ENCODE measurements around the gene HAUS8.

The HAUS8 gene

DNA sequence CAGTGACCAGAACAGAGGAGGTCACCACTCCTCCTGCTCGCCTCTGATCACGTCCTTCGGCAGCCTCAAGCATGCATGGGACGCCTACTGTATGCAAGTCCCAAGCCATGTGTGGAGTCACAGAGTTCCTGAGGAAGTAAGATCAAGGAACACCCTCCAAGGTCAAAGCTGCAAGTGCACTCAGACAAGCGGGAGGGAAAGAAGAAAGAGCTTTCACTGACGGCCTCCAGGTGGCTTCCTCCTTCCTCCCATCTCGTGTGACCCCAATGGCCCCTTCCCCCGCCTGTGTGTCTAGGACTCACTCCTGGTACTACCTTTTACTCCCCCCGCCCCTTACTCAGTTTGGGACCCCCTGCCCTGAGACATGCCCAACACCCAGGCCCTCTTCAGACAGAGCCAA, 6.1 kb downstream of the HAUS8 start:
- no peaks in the 10 kb centered on the region for H3K27me3 ChIP-seq (replicated peaks; ENCODE audit: control insufficient read depth, insufficient read depth, low read length)

DNA sequence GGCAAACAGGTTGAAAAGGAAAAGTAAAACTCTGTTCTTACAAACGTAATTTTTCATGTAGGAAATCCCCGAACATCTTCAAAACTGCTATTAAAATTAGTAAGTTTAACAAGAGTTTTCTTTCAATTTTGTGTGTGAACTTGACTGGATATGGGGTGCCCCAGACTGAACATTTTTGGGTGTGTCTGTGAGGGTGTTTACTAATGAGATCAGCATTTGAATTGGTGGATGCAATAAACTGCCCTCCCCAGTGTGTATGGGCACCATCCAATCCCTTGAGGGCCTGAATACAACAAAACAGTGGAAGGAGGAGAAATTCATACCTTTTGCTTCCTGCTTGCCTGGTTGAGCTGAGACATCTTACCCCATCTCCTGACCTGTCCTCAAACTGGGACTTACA, 11.8 kb downstream of the HAUS8 start:
- Histone ChIP-seq H3K4me3 (ENCODE audit: low read length) (no peak overlapping the region), H3K36me3 (ENCODE audit: control insufficient read depth, insufficient read depth, low read length, severe bottlenecking) (peaks cover 20% of the 10 kb centered on the region), H3K9ac (ENCODE audit: low read length) (no peak overlapping the region), H3K27me3 (replicated peaks; ENCODE audit: control insufficient read depth, insufficient read depth, low read length) (no peaks in the 10 kb centered on the region), H3K9me3 (ENCODE audit: control insufficient read depth, low read length) (peaks cover 8% of the 10 kb centered on the region), H3K4me1 (ENCODE audit: control insufficient read depth, insufficient read depth, low read length) (peaks cover 7% of the 10 kb centered on the region)
- no peak for DNase-seq (ENCODE audit: low read depth)

More for the DNA sequence above, 6.1 kb downstream of the HAUS8 start:
- no peaks in the 10 kb centered on the region for H3K9me3 ChIP-seq (ENCODE audit: control insufficient read depth, low read length)
- H3K4me1 ChIP-seq (ENCODE audit: control insufficient read depth, insufficient read depth, low read length) = peaks cover 1% of the 10 kb centered on the region
- H3K36me3 ChIP-seq (ENCODE audit: control insufficient read depth, insufficient read depth, low read length, severe bottlenecking) = peaks cover 10% of the 10 kb centered on the region
- no peak overlapping the region for H3K9ac ChIP-seq (ENCODE audit: low read length)
- H3K4me3 ChIP-seq (ENCODE audit: low read length) = no peak overlapping the region
- no peak for DNase-seq (ENCODE audit: low read depth)

DNA sequence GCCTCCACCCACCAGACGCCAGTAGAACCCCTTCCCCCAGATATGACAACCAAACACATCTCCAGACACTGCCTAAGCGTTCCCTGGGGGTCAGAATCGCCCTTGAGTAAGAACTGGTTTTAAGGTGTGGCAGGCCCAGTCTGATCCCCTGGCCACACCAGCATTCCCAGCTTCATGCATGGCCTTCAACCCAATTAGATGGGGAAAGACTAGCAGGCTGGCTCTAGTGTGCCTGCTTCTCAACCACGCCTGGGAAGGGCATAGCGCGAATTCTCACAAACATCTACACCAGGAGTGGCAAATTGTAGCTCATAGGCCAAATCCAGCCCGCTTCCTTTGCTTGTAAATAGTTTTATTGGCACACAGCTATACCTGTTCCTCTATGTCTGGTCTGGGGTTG, 13.6 kb downstream of the HAUS8 start:
- H3K36me3 ChIP-seq (ENCODE audit: control insufficient read depth, insufficient read depth, low read length, severe bottlenecking) = peaks cover 31% of the 10 kb centered on the region
- H3K27me3 ChIP-seq (replicated peaks; ENCODE audit: control insufficient read depth, insufficient read depth, low read length) = no peaks in the 10 kb centered on the region
- peaks cover 7% of the 10 kb centered on the region for H3K4me1 ChIP-seq (ENCODE audit: control insufficient read depth, insufficient read depth, low read length)
- no peak overlapping the region for H3K9ac ChIP-seq (ENCODE audit: low read length)
- peaks cover 20% of the 10 kb centered on the region for H3K9me3 ChIP-seq (ENCODE audit: control insufficient read depth, low read length)
- no peak overlapping the region for H3K4me3 ChIP-seq (ENCODE audit: low read length)
- no peak for DNase-seq (ENCODE audit: low read depth)

DNA sequence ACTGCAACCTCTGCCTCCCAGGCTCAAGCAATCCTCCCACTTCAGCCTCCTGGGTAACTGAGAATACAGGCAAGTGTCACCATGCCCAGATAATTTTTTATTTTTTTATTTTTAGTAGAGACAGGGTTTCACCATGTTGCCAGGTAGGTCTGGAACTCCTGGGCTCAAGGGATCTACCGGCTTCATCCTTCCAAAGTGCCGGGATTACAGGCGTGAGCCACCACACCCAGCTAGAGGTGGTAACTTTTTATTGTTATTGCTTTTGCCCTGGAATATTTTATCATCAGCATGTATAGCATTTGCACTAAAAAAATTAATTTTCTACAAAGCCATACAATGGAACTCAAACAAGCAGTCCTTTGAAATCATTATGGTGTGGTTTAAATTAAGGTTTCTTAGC, 14.0 kb downstream of the HAUS8 start:
- no peak for DNase-seq (ENCODE audit: low read depth)
- Histone ChIP-seq H3K27me3 (replicated peaks; ENCODE audit: control insufficient read depth, insufficient read depth, low read length) (no peaks in the 10 kb centered on the region), H3K4me3 (ENCODE audit: low read length) (no peak overlapping the region), H3K36me3 (ENCODE audit: control insufficient read depth, insufficient read depth, low read length, severe bottlenecking) (peaks cover 27% of the 10 kb centered on the region), H3K9ac (ENCODE audit: low read length) (no peak overlapping the region), H3K9me3 (ENCODE audit: control insufficient read depth, low read length) (peaks cover 20% of the 10 kb centered on the region), H3K4me1 (ENCODE audit: control insufficient read depth, insufficient read depth, low read length) (peaks cover 7% of the 10 kb centered on the region)

DNA sequence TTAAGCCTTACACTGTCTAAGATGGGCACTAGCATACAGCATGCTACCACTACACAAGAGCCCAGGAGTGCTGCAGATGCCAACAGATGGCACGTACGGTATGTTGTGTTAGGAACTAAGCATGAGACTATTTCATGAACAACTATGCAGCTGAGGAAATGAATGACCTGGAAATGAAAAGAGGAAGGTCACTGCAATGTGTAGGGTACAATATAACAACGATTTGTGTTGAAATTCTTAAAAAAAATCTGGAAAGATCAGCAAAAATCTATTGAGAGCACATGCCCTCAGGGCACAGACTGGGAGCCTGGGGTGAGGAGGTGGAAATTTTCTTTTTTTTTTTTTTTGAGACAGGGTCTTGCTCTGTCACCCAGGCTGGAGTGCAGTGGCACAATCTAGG, 14.4 kb downstream of the HAUS8 start:
- H3K9me3 ChIP-seq (ENCODE audit: control insufficient read depth, low read length) = peaks cover 20% of the 10 kb centered on the region
- H3K4me1 ChIP-seq (ENCODE audit: control insufficient read depth, insufficient read depth, low read length) = peaks cover 7% of the 10 kb centered on the region
- H3K36me3 ChIP-seq (ENCODE audit: control insufficient read depth, insufficient read depth, low read length, severe bottlenecking) = peaks cover 27% of the 10 kb centered on the region
- no peak overlapping the region for H3K4me3 ChIP-seq (ENCODE audit: low read length)
- no peaks in the 10 kb centered on the region for H3K27me3 ChIP-seq (replicated peaks; ENCODE audit: control insufficient read depth, insufficient read depth, low read length)
- H3K9ac ChIP-seq (ENCODE audit: low read length) = no peak overlapping the region
- no peak for DNase-seq (ENCODE audit: low read depth)

DNA sequence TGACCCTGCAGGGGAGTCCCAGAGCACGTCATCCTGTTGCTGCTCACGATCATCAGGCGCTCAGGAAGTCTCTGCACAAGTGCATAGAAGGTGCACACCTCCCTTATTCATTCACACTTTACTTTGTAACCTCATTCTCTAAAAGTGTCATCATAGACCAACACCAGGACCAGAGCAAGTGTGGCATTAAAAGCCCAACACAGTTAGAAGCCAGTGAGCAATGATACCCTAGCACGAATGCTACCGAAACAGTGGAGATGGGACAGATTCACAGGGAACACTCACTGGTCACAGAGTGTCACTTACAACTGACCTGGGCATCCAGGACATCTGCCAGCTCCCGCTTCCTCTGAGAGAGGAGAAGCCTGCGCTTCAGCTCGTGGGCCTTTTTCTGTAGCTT, 17.0 kb downstream of the HAUS8 start:
- Histone ChIP-seq H3K9ac (ENCODE audit: low read length) (no peak overlapping the region), H3K9me3 (ENCODE audit: control insufficient read depth, low read length) (peaks cover 20% of the 10 kb centered on the region), H3K27me3 (replicated peaks; ENCODE audit: control insufficient read depth, insufficient read depth, low read length) (no peaks in the 10 kb centered on the region), H3K4me3 (ENCODE audit: low read length) (peak overlapping the region; percentile 4), H3K4me1 (ENCODE audit: control insufficient read depth, insufficient read depth, low read length) (peaks cover 7% of the 10 kb centered on the region), H3K36me3 (ENCODE audit: control insufficient read depth, insufficient read depth, low read length, severe bottlenecking) (peaks cover 27% of the 10 kb centered on the region)
- peak; percentile 19 for DNase-seq (ENCODE audit: low read depth)

DNA sequence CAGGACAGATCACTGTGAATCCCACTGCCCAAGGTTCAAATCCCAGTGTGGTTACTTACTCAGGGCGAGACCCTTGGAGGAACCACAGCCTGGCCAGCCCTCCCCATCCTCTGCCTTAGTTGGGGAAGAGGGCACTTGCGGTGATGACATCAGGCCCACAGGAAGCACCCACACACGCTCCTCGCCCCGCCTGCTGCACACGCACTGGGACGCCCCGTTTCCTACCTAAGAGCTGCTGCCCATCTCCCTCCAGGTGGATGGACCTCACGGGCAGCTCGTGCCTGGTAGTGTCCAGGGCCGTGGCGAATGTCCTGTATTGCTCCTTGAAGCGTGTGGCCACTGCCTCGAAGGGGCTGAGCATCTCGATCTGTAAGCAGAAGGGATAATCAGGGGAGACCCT, 19.6 kb downstream of the HAUS8 start:
- H3K27me3 ChIP-seq (replicated peaks; ENCODE audit: control insufficient read depth, insufficient read depth, low read length) = no peaks in the 10 kb centered on the region
- DNase-seq (ENCODE audit: low read depth) = no peak
- peaks cover 27% of the 10 kb centered on the region for H3K36me3 ChIP-seq (ENCODE audit: control insufficient read depth, insufficient read depth, low read length, severe bottlenecking)
- H3K9me3 ChIP-seq (ENCODE audit: control insufficient read depth, low read length) = peaks cover 20% of the 10 kb centered on the region
- H3K9ac ChIP-seq (ENCODE audit: low read length) = no peak overlapping the region
- no peak overlapping the region for H3K4me3 ChIP-seq (ENCODE audit: low read length)
- no peaks in the 10 kb centered on the region for H3K4me1 ChIP-seq (ENCODE audit: control insufficient read depth, insufficient read depth, low read length)

DNA sequence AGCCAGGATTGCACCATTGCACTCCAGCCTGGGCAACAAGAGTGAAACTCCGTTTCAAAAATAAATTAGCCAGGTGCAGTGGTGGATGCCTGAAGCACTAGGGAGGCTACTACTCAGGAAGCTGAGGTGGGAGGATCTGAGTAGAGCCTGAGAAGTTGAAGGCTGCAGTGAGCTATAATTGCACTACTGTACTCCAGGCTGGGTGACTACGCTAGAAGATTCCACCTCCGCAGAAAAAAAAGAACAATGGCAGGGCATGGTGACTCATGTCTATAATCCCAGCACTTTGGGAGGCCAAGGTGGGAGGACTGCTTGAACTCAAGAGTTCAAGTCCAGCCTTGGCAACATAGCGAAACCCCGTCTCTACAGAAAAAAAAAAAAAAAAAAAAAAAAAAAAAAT, 20.5 kb downstream of the HAUS8 start:
- peaks cover 4% of the 10 kb centered on the region for H3K4me1 ChIP-seq (ENCODE audit: control insufficient read depth, insufficient read depth, low read length)
- no peaks in the 10 kb centered on the region for H3K27me3 ChIP-seq (replicated peaks; ENCODE audit: control insufficient read depth, insufficient read depth, low read length)
- no peak for DNase-seq (ENCODE audit: low read depth)
- H3K9me3 ChIP-seq (ENCODE audit: control insufficient read depth, low read length) = peaks cover 20% of the 10 kb centered on the region
- peaks cover 26% of the 10 kb centered on the region for H3K36me3 ChIP-seq (ENCODE audit: control insufficient read depth, insufficient read depth, low read length, severe bottlenecking)
- H3K4me3 ChIP-seq (ENCODE audit: low read length) = no peak overlapping the region
- H3K9ac ChIP-seq (ENCODE audit: low read length) = no peak overlapping the region

DNA sequence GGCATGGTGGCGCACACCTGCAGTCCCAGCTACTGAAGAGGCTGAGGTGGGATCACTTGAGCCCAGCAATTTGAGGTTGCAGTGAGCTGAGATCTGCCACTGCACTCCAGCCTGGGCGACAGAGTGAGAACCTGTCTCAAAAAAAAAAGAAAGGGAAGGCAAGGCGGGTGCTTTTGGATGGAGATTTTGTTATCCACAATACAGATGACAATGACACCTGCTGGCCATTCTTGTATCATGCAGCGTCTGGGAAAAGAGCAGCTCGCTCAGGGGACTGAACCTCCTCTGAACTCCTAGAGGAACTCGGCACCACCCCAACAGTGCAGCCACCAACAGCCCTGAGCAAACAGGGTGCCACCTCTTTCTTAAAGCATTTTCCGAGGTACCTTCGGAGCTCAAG, 22.8 kb downstream of the HAUS8 start:
- Histone ChIP-seq H3K36me3 (ENCODE audit: control insufficient read depth, insufficient read depth, low read length, severe bottlenecking) (peaks cover 3% of the 10 kb centered on the region), H3K4me3 (ENCODE audit: low read length) (no peak overlapping the region), H3K9ac (ENCODE audit: low read length) (no peak overlapping the region), H3K27me3 (replicated peaks; ENCODE audit: control insufficient read depth, insufficient read depth, low read length) (no peaks in the 10 kb centered on the region), H3K9me3 (ENCODE audit: control insufficient read depth, low read length) (peaks cover 2% of the 10 kb centered on the region), H3K4me1 (ENCODE audit: control insufficient read depth, insufficient read depth, low read length) (peaks cover 23% of the 10 kb centered on the region)
- DNase-seq (ENCODE audit: low read depth) = peak; percentile 80

DNA sequence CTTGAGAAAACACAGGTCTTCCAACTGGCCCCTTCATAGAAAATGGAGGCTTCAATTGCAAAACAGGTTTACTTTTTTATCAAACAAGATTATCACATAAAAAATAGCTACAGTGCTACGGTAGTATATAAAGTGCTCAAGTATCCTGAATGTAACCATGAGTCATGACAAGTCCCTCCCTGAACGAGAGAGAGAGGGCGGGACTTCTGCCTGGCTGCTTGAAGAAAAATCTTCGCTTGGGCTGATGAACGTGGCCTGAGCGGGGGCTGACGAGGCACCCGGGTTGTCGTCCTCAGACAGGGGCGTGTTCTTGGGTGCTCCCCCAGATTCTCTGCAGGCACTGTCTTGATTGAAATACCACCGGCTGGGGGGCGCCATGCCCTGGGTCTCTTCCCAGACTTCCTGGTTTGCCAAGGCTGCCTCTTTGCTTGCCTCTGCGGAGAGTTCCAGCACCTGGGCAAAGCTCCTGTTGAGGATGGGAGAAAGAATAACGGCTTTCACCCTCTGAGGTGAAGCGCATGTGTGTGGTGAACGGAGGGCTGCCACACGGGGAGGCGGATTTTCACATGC, 25.5 kb downstream of the HAUS8 start:
- no peaks in the 10 kb centered on the region for H3K36me3 ChIP-seq (ENCODE audit: control insufficient read depth, insufficient read depth, low read length, severe bottlenecking)
- DNase-seq (ENCODE audit: low read depth) = peak; percentile 23
- H3K4me1 ChIP-seq (ENCODE audit: control insufficient read depth, insufficient read depth, low read length) = peaks cover 23% of the 10 kb centered on the region
- H3K27me3 ChIP-seq (replicated peaks; ENCODE audit: control insufficient read depth, insufficient read depth, low read length) = peaks cover 2% of the 10 kb centered on the region
- no peak overlapping the region for H3K9ac ChIP-seq (ENCODE audit: low read length)
- H3K9me3 ChIP-seq (ENCODE audit: control insufficient read depth, low read length) = no peaks in the 10 kb centered on the region
- no peak overlapping the region for H3K4me3 ChIP-seq (ENCODE audit: low read length)

DNA sequence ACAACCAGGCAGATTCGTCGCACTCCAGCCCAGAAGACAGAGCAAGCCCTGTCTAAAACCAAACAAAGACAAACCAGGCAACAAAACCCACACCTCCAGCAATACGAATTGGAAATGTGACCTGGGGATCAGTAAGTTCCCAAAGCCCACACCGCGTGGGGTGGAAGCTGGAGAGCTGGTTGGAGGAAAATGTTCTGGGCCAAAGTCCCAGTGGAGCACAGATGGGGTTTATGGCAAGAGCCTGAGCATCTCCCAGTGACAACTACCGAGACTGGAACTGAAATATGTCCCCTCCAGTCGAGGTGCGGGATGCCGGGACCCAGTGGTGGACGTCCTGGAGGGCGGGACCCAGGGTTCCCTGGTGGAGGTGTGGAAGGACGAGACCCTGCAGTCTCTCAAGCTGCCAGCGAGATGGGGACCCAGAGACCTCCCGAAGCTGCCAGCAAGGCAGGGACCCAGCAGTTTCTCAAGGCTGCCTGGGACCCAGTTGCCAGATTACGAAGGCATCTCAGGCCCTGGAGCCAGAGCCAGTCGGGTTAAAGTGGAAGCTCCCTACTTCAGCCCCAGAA, 26.3 kb downstream of the HAUS8 start:
- no peak for DNase-seq (ENCODE audit: low read depth)
- H3K27me3 ChIP-seq (replicated peaks; ENCODE audit: control insufficient read depth, insufficient read depth, low read length) = peaks cover 8% of the 10 kb centered on the region

More for the DNA sequence above, 26.3 kb downstream of the HAUS8 start:
- Histone ChIP-seq H3K9me3 (ENCODE audit: control insufficient read depth, low read length) (no peaks in the 10 kb centered on the region), H3K4me3 (ENCODE audit: low read length) (no peak overlapping the region), H3K36me3 (ENCODE audit: control insufficient read depth, insufficient read depth, low read length, severe bottlenecking) (no peaks in the 10 kb centered on the region), H3K4me1 (ENCODE audit: control insufficient read depth, insufficient read depth, low read length) (peaks cover 23% of the 10 kb centered on the region), H3K9ac (ENCODE audit: low read length) (no peak overlapping the region)
